ENCODE data around the gene INAFM1. TPM values are rescaled to one million over a fixed set of nuclear protein-coding genes. Genes with fewer than 3 reads are reported as not detected.
A peak's percentile ranks its signal among the peaks of the same experiment; 100 is the strongest.

Gene INAFM1
- total and polyA plus RNA-seq, 9 of the 15 experiments (the other 6 are each of a cell fraction or from before 2014, with no cell fraction given): 0.71 to 30.9 (median 3.1) TPM

DNA sequence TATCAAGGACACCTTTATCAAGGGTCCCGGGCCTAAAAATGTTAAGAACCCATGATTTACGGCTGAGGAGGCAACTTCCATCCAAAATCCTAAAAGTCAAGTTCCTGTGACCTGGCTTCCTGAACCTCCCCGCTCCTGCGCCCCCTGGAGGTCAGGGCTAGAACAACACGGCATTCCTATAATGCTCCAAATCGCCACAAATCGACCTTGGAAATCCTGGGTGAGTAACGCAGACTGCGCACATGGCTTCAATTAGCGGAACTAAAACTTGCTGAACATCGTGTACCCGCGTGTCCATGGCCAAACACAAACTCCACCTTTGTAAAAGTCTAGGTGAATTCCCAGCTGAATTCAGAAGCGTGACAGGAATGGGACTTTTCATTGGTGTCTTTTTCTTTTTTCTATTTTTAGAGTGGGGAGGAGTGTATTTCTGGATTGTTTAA lies 30.6 kb downstream of the INAFM1 start (continued):
- TF ChIP-seq NR2C2 (CRISPR knock-in tag; IDR thresholded peaks at IDR 0.05) (no peak), NR2C2 (tag; IDR thresholded peaks at IDR 0.05) (0 out of 2 replicates have a peak, but pooled peaks have one; percentile 17), PRPF4 (IDR thresholded peaks at IDR 0.05; ENCODE audit: insufficient read depth, low read depth, low read length, poor library complexity, severe bottlenecking) (no peak), RBM25 (IDR thresholded peaks at IDR 0.05; ENCODE audit: low read depth, low read length, severe bottlenecking) (no peak), TEAD4 (IDR thresholded peaks at IDR 0.05; ENCODE audit: low read length) (peak; percentile 61; the same call in 1 of the 2 replicates), TEAD4 (CRISPR knock-in tag; IDR thresholded peaks at IDR 0.05; ENCODE audit: borderline replicate concordance) (no peak), KLF16 (IDR thresholded peaks at IDR 0.05) (peak; percentile 54), ZNF3 (CRISPR knock-in tag; IDR thresholded peaks at IDR 0.05) (no peak), ELF1 (tag; IDR thresholded peaks at IDR 0.05) (0 out of 2 replicates have a peak, but pooled peaks have one; percentile 46), ZNF717 (CRISPR knock-in tag; IDR thresholded peaks at IDR 0.05) (no peak), SNIP1 (IDR thresholded peaks at IDR 0.05; ENCODE audit: low read depth) (no peak), ERF (CRISPR knock-in tag; IDR thresholded peaks at IDR 0.05) (no peak), YY1 (IDR thresholded peaks at IDR 0.05; ENCODE audit: borderline replicate concordance in 1 of 3, control insufficient read depth in 1 of 3, extremely low read depth in 1 of 3, insufficient read depth in 3 of 3, insufficient read length in 1 of 3, insufficient replicate concordance in 2 of 3, low read depth in 1 of 3, low read length in 2 of 3) (no peak), TEAD1 (CRISPR knock-in tag; IDR thresholded peaks at IDR 0.05) (peak in 1 of 2 experiments; percentile 76; a peak in 2 of 4 replicates), MTA2 (IDR thresholded peaks at IDR 0.05; ENCODE audit: low read depth) (0 out of 2 replicates have a peak, but pooled peaks have one; percentile 15), DNMT1 (IDR thresholded peaks at IDR 0.05) (no peak)
- TF ChIP-seq, protein P1, sequence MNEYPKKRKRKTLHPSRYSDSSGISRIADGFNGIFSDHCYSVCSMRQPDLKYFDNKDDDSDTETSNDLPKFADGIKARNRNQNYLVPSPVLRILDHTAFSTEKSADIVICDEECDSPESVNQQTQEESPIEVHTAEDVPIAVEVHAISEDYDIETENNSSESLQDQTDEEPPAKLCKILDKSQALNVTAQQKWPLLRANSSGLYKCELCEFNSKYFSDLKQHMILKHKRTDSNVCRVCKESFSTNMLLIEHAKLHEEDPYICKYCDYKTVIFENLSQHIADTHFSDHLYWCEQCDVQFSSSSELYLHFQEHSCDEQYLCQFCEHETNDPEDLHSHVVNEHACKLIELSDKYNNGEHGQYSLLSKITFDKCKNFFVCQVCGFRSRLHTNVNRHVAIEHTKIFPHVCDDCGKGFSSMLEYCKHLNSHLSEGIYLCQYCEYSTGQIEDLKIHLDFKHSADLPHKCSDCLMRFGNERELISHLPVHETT (CRISPR knock-in tag; conservative IDR thresholded peaks at IDR 0.05 in 1 of 2, IDR thresholded peaks at IDR 0.05 in 1 of 2): no peak
- TF ChIP-seq, protein P2, sequence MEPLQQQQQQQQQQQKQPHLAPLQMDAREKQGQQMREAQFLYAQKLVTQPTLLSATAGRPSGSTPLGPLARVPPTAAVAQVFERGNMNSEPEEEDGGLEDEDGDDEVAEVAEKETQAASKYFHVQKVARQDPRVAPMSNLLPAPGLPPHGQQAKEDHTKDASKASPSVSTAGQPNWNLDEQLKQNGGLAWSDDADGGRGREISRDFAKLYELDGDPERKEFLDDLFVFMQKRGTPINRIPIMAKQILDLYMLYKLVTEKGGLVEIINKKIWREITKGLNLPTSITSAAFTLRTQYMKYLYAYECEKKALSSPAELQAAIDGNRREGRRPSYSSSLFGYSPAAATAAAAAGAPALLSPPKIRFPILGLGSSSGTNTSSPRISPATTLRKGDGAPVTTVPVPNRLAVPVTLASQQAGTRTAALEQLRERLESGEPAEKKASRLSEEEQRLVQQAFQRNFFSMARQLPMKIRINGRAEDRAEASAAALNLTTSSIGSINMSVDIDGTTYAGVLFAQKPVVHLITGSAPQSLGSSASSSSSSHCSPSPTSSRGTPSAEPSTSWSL (CRISPR knock-in tag; IDR thresholded peaks at IDR 0.05; ENCODE audit: borderline replicate concordance): no peak
- TF ChIP-seq, protein P3, sequence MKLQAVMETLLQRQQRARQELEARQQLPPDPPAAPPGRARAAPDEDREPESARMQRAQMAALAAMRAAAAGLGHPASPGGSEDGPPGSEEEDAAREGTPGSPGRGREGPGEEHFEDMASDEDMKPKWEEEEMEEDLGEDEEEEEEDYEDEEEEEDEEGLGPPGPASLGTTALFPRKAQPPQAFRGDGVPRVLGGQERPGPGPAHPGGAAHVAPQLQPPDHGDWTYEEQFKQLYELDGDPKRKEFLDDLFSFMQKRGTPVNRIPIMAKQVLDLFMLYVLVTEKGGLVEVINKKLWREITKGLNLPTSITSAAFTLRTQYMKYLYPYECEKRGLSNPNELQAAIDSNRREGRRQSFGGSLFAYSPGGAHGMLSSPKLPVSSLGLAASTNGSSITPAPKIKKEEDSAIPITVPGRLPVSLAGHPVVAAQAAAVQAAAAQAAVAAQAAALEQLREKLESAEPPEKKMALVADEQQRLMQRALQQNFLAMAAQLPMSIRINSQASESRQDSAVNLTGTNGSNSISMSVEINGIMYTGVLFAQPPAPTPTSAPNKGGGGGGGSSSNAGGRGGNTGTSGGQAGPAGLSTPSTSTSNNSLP (IDR thresholded peaks at IDR 0.05; ENCODE audit: borderline replicate concordance, low read depth, low read length): 0 out of 2 replicates have a peak, but pooled peaks have one; percentile 17
- TF ChIP-seq, protein P4, sequence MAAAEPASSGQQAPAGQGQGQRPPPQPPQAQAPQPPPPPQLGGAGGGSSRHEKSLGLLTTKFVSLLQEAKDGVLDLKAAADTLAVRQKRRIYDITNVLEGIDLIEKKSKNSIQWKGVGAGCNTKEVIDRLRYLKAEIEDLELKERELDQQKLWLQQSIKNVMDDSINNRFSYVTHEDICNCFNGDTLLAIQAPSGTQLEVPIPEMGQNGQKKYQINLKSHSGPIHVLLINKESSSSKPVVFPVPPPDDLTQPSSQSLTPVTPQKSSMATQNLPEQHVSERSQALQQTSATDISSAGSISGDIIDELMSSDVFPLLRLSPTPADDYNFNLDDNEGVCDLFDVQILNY (CRISPR knock-in tag; IDR thresholded peaks at IDR 0.05): no peak
- TF ChIP-seq, protein P5, sequence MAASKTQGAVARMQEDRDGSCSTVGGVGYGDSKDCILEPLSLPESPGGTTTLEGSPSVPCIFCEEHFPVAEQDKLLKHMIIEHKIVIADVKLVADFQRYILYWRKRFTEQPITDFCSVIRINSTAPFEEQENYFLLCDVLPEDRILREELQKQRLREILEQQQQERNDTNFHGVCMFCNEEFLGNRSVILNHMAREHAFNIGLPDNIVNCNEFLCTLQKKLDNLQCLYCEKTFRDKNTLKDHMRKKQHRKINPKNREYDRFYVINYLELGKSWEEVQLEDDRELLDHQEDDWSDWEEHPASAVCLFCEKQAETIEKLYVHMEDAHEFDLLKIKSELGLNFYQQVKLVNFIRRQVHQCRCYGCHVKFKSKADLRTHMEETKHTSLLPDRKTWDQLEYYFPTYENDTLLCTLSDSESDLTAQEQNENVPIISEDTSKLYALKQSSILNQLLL (CRISPR knock-in tag; IDR thresholded peaks at IDR 0.05; ENCODE audit: borderline replicate concordance): no peak

Measured in K562 (cell line).